ENCODE results near the gene TRAF3IP3. TPM values are rescaled to one million over a fixed set of nuclear protein-coding genes. Genes with fewer than 3 reads are reported as not detected.
A peak's percentile ranks its signal among the peaks of the same experiment; 100 is the strongest.

Gene TRAF3IP3
- polyA plus RNA-seq (2013, experiment 1 of 2): 0.06 TPM
- 0.08 TPM for polyA plus RNA-seq (2013, experiment 2 of 2)

- no peak for DNase-seq
- no peak within 1 kb of the TSS for H3K4me2 ChIP-seq (ENCODE audit: low read length, poor library complexity, severe bottlenecking)
- no peak within 1 kb of the TSS for H2BK15ac ChIP-seq (ENCODE audit: low read depth, poor library complexity, severe bottlenecking)
- 79% methylated on average over 9 of the region's 10 CpGs for WGBS
- no peak within 1 kb of the TSS for H3K4ac ChIP-seq (ENCODE audit: low read depth in 1 of 2, low read length in 2 of 2)
- H3K4me3 ChIP-seq (ENCODE audit: insufficient read depth in 1 of 2, low read depth in 1 of 2, low read length in 2 of 2): no peak within 1 kb of the TSS
- no peak within 1 kb of the TSS for H3K23ac ChIP-seq (ENCODE audit: low read length in 2 of 2)
- H2AFZ ChIP-seq (ENCODE audit: low read depth, low read length): no peak within 1 kb of the TSS
- H2BK12ac ChIP-seq (ENCODE audit: low read length in 2 of 2): peak within 1 kb of the TSS in 1 of 2 experiments; percentile 17
- H3K4me1 ChIP-seq (ENCODE audit: control insufficient read depth, insufficient read depth, low read depth, low read length): no peaks in the 10 kb centered on the region
- H3K9ac ChIP-seq (ENCODE audit: low read length): no peak within 1 kb of the TSS
- H2BK5ac ChIP-seq (ENCODE audit: low read depth, low read length, poor library complexity, severe bottlenecking): no peak within 1 kb of the TSS
- H3K27ac ChIP-seq (ENCODE audit: low read length, poor library complexity, severe bottlenecking): no peak within 1 kb of the TSS
- H4K91ac ChIP-seq (ENCODE audit: low read length): no peak within 1 kb of the TSS
- no peaks in the 10 kb centered on the region for H3K36me3 ChIP-seq (ENCODE audit: control insufficient read depth in 1 of 2, insufficient read depth in 2 of 2, low read depth in 1 of 2, low read length in 2 of 2)
- H3K18ac ChIP-seq (ENCODE audit: low read depth in 1 of 2, low read length in 2 of 2): no peak within 1 kb of the TSS
- no peak within 1 kb of the TSS for H3K14ac ChIP-seq (ENCODE audit: low read length in 2 of 2)
- peaks cover 17 to 20% of the 10 kb centered on the region in 2 experiments for H3K27me3 ChIP-seq (ENCODE audit: control insufficient read depth in 1 of 2, insufficient read depth in 1 of 2, low read length in 2 of 2)
- H3K79me1 ChIP-seq (replicated peaks; ENCODE audit: low read length, poor library complexity, severe bottlenecking): no peaks in the 10 kb centered on the region
- H3K9me3 ChIP-seq (ENCODE audit: control insufficient read depth, low read length): no peaks in the 10 kb centered on the region
- no peak within 1 kb of the TSS for H2AK5ac ChIP-seq (ENCODE audit: low read length, severe bottlenecking)
- no peak within 1 kb of the TSS for H2BK120ac ChIP-seq (ENCODE audit: low read depth, low read length)
- no peak within 1 kb of the TSS for H4K8ac ChIP-seq (ENCODE audit: low read length)
Measured at GRCh38 chr1:209755926-209756614, at the start of gene TRAF3IP3. Gene TRAF3IP3, plus strand, starts transcription at chr1:209756053. Its CDS starts 3,987 bp downstream, at chr1:209760040.

GRCh38 chr1:209706622-209707021, 49.2 kb upstream of the TRAF3IP3 start:
- peaks cover 0 to 30% of the 10 kb centered on the region in 2 experiments for H3K27me3 ChIP-seq (ENCODE audit: control insufficient read depth in 1 of 2, insufficient read depth in 1 of 2, low read length in 2 of 2)
- H3K9me3 ChIP-seq (ENCODE audit: control insufficient read depth, low read length): no peaks in the 10 kb centered on the region
- H3K23ac ChIP-seq (ENCODE audit: low read length in 2 of 2): no peak overlapping the region
- no peak overlapping the region for H3K14ac ChIP-seq (ENCODE audit: low read length in 2 of 2)
- H3K4me3 ChIP-seq (ENCODE audit: insufficient read depth in 1 of 2, low read depth in 1 of 2, low read length in 2 of 2): no peak overlapping the region
- H2AK5ac ChIP-seq (ENCODE audit: low read length, severe bottlenecking): no peak overlapping the region
- no peak overlapping the region for H3K9ac ChIP-seq (ENCODE audit: low read length)
- H2BK120ac ChIP-seq (ENCODE audit: low read depth, low read length): no peak overlapping the region
- no peaks in the 10 kb centered on the region for H3K79me1 ChIP-seq (replicated peaks; ENCODE audit: low read length, poor library complexity, severe bottlenecking)
- no peak overlapping the region for H2BK15ac ChIP-seq (ENCODE audit: low read depth, poor library complexity, severe bottlenecking)
- no peak overlapping the region for H2BK12ac ChIP-seq (ENCODE audit: low read length in 2 of 2)
- 91% methylated on average over 3 of the region's 3 CpGs for WGBS
- H2BK5ac ChIP-seq (ENCODE audit: low read depth, low read length, poor library complexity, severe bottlenecking): no peak overlapping the region
- H3K18ac ChIP-seq (ENCODE audit: low read depth in 1 of 2, low read length in 2 of 2): no peak overlapping the region
- no peak overlapping the region for H3K4ac ChIP-seq (ENCODE audit: low read depth in 1 of 2, low read length in 2 of 2)
- peaks cover 0 to 27% of the 10 kb centered on the region in 2 experiments for H3K36me3 ChIP-seq (ENCODE audit: control insufficient read depth in 1 of 2, insufficient read depth in 2 of 2, low read depth in 1 of 2, low read length in 2 of 2)
- H3K4me2 ChIP-seq (ENCODE audit: low read length, poor library complexity, severe bottlenecking): no peak overlapping the region
- no peaks in the 10 kb centered on the region for H3K4me1 ChIP-seq (ENCODE audit: control insufficient read depth, insufficient read depth, low read depth, low read length)
- H4K91ac ChIP-seq (ENCODE audit: low read length): no peak overlapping the region
- H2AFZ ChIP-seq (ENCODE audit: low read depth, low read length): no peak overlapping the region
- no peak for DNase-seq
- no peak overlapping the region for H3K27ac ChIP-seq (ENCODE audit: low read length, poor library complexity, severe bottlenecking)
- H4K8ac ChIP-seq (ENCODE audit: low read length): no peak overlapping the region

GRCh38 chr1:209707308-209707707, 48.5 kb upstream of the TRAF3IP3 start:
- H3K4ac ChIP-seq (ENCODE audit: low read depth in 1 of 2, low read length in 2 of 2): no peak overlapping the region
- no peak overlapping the region for H2AFZ ChIP-seq (ENCODE audit: low read depth, low read length)

GRCh38 chr1:209708297-209708696, 47.6 kb upstream of the TRAF3IP3 start:
- H3K18ac ChIP-seq (ENCODE audit: low read depth in 1 of 2, low read length in 2 of 2): no peak overlapping the region
- H3K79me1 ChIP-seq (replicated peaks; ENCODE audit: low read length, poor library complexity, severe bottlenecking): no peaks in the 10 kb centered on the region
- no peak overlapping the region for H2BK5ac ChIP-seq (ENCODE audit: low read depth, low read length, poor library complexity, severe bottlenecking)
- no peak overlapping the region for H4K8ac ChIP-seq (ENCODE audit: low read length)
- no peak overlapping the region for H4K91ac ChIP-seq (ENCODE audit: low read length)
- no peak overlapping the region for H2AK5ac ChIP-seq (ENCODE audit: low read length, severe bottlenecking)
- no peak overlapping the region for H3K14ac ChIP-seq (ENCODE audit: low read length in 2 of 2)
- H2BK120ac ChIP-seq (ENCODE audit: low read depth, low read length): no peak overlapping the region
- no peak overlapping the region for H3K9ac ChIP-seq (ENCODE audit: low read length)
- H3K4me2 ChIP-seq (ENCODE audit: low read length, poor library complexity, severe bottlenecking): no peak overlapping the region
- H3K36me3 ChIP-seq (ENCODE audit: control insufficient read depth in 1 of 2, insufficient read depth in 2 of 2, low read depth in 1 of 2, low read length in 2 of 2): peaks cover 0 to 27% of the 10 kb centered on the region in 2 experiments
- H3K9me3 ChIP-seq (ENCODE audit: control insufficient read depth, low read length): no peaks in the 10 kb centered on the region
- H3K4ac ChIP-seq (ENCODE audit: low read depth in 1 of 2, low read length in 2 of 2): no peak overlapping the region
- no peak for DNase-seq
- no peak overlapping the region for H3K27ac ChIP-seq (ENCODE audit: low read length, poor library complexity, severe bottlenecking)
- peaks cover 0 to 25% of the 10 kb centered on the region in 2 experiments for H3K27me3 ChIP-seq (ENCODE audit: control insufficient read depth in 1 of 2, insufficient read depth in 1 of 2, low read length in 2 of 2)
- no peak overlapping the region for H2BK15ac ChIP-seq (ENCODE audit: low read depth, poor library complexity, severe bottlenecking)
- no CpG with 5 or more reads among the region's 4 CpGs for WGBS
- H3K4me3 ChIP-seq (ENCODE audit: insufficient read depth in 1 of 2, low read depth in 1 of 2, low read length in 2 of 2): no peak overlapping the region
- H3K4me1 ChIP-seq (ENCODE audit: control insufficient read depth, insufficient read depth, low read depth, low read length): no peaks in the 10 kb centered on the region
- no peak overlapping the region for H3K23ac ChIP-seq (ENCODE audit: low read length in 2 of 2)
- no peak overlapping the region for H2BK12ac ChIP-seq (ENCODE audit: low read length in 2 of 2)
- no peak overlapping the region for H2AFZ ChIP-seq (ENCODE audit: low read depth, low read length)

More at GRCh38 chr1:209707308-209707707, 48.5 kb upstream of the TRAF3IP3 start:
- no peak overlapping the region for H3K23ac ChIP-seq (ENCODE audit: low read length in 2 of 2)
- H3K27me3 ChIP-seq (ENCODE audit: control insufficient read depth in 1 of 2, insufficient read depth in 1 of 2, low read length in 2 of 2): peaks cover 0 to 25% of the 10 kb centered on the region in 2 experiments
- no peak overlapping the region for H4K91ac ChIP-seq (ENCODE audit: low read length)
- H3K9me3 ChIP-seq (ENCODE audit: control insufficient read depth, low read length): no peaks in the 10 kb centered on the region
- H3K4me2 ChIP-seq (ENCODE audit: low read length, poor library complexity, severe bottlenecking): no peak overlapping the region
- H3K36me3 ChIP-seq (ENCODE audit: control insufficient read depth in 1 of 2, insufficient read depth in 2 of 2, low read depth in 1 of 2, low read length in 2 of 2): peaks cover 0 to 27% of the 10 kb centered on the region in 2 experiments
- H2AK5ac ChIP-seq (ENCODE audit: low read length, severe bottlenecking): no peak overlapping the region
- no peak overlapping the region for H3K18ac ChIP-seq (ENCODE audit: low read depth in 1 of 2, low read length in 2 of 2)
- DNase-seq: no peak
- no peak overlapping the region for H4K8ac ChIP-seq (ENCODE audit: low read length)
- H3K14ac ChIP-seq (ENCODE audit: low read length in 2 of 2): no peak overlapping the region
- no peaks in the 10 kb centered on the region for H3K79me1 ChIP-seq (replicated peaks; ENCODE audit: low read length, poor library complexity, severe bottlenecking)
- no peak overlapping the region for H3K9ac ChIP-seq (ENCODE audit: low read length)
- H2BK120ac ChIP-seq (ENCODE audit: low read depth, low read length): no peak overlapping the region
- H3K27ac ChIP-seq (ENCODE audit: low read length, poor library complexity, severe bottlenecking): no peak overlapping the region
- H2BK15ac ChIP-seq (ENCODE audit: low read depth, poor library complexity, severe bottlenecking): no peak overlapping the region
- H2BK12ac ChIP-seq (ENCODE audit: low read length in 2 of 2): no peak overlapping the region
- H3K4me1 ChIP-seq (ENCODE audit: control insufficient read depth, insufficient read depth, low read depth, low read length): no peaks in the 10 kb centered on the region
- no peak overlapping the region for H2BK5ac ChIP-seq (ENCODE audit: low read depth, low read length, poor library complexity, severe bottlenecking)
- no peak overlapping the region for H3K4me3 ChIP-seq (ENCODE audit: insufficient read depth in 1 of 2, low read depth in 1 of 2, low read length in 2 of 2)
- 56% methylated on average over 1 of the region's 1 CpG for WGBS

All from mesenchymal stem cell (in vitro differentiated cells and primary cell).